Heart left ventricle (tissue), 13 donors: ENCODE measurements around the gene ADI1.

Experiments used
- CTCF ChIP-seq, 12 donors: fragments of 200-600 bp; sonication (generic) in 4 of 12; IDR thresholded peaks; one replicate each; pipeline versions ENCODE4 v1.5.0 to v1.8.0; 2018 to 2022; ENCODE audit warnings: antibody characterized with exemption in 12 of 12, mild to moderate bottlenecking in 5 of 12
- POLR2A ChIP-seq, 2 donors: fragments of 450-650 bp; IDR thresholded peaks; one replicate each; pipeline ENCODE4 v1.6.1; 2017; ENCODE audit warnings: antibody characterized with exemption in 2 of 2, mild to moderate bottlenecking in 2 of 2, moderate library complexity in 2 of 2
- donor health status: ischemic (EF 13 %, LVEDD 7.1; RV severe dilation, severe dysfunction).
- donor health status: DM: no; HTN: yes; CAD: no.
- donor health status: DM: no; HTN: no; CAD: no.
- donor health status: ischemic (EF 25% LVEDD 6.9; RV normal size, moderate dysfunction).
- donor health status: ischemic (EF 25% LVEDD 5.7; RV mildly dilated, moderate dysfunction).
- donor health status: ischemic (EF 35%, LVEDD 5.7; RV mildly dilated, moderate dysfunction).
- donor health status: nonischemic (EF 11% LVEDD 7.7; RV severe dilation, severe dysfunction).
- donor health status: DM: yes; HTN: yes; CAD: no.
- donor health status: PGD.
- donor health status: ischemic (EF 29% LVEDD 5.4; RV normal size, mild dysfunction).
- donor health status: nonischemic (EF 23%, LVEDD 6.1; RV moderate dilation, normal function).

DNA sequence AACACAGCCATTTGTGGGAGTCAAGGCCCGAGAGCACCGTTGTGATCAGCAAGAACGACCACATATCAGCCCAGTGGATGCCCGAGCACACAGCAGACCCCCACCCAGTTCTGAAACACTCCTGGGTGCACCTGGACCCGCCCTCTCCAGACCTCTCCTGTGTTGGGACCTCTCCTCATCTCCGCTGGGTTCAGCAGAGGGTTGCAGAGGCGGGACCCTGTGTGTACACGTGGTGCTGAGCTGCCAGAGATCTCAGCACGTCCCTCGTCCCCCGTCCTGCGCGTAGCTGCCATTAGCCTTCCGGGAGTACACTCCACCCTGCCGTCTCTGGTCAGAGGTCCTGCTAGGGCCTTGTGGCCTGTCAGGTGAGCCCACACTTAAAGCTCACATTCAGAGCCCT lies 51.7 kb downstream of the ADI1 start:
- TF ChIP-seq CTCF (IDR thresholded peaks at IDR 0.05) (no peak), POLR2A (IDR thresholded peaks at IDR 0.05) (no peak)
